Left lobe of liver (tissue), 2 donors: ENCODE data around the gene CARMIL1. TPM values are rescaled to one million over a fixed set of nuclear protein-coding genes. Genes with fewer than 3 reads are reported as not detected.

Experiments used
- ATAC-seq: fragments of 200-7000 bp; cut with Tn5 transposase; one replicate; pipeline ENCODE4 v1.9.1; 2020; ENCODE audit warnings: mild to moderate bottlenecking, moderate library complexity
- DNase-seq: peaks from one replicate; pipeline ENCODE4 v3.0.0-alpha.2; 2020; ENCODE audit warnings: low spot score
- total RNA-seq: library from RNA; stranded (reverse); gene quantifications from one replicate; pipeline ENCODE4 v1.2.1, GENCODE V29; 2021
- donor health status: DM: no; HTN: no; CAD: no; lungs with moderate emphysema.
- donor health status: DM: no; HTN: yes; CAD: no.

CARMIL1 gene
- total RNA-seq, 1 donor from 2014 or later = 4.0 TPM

DNA sequence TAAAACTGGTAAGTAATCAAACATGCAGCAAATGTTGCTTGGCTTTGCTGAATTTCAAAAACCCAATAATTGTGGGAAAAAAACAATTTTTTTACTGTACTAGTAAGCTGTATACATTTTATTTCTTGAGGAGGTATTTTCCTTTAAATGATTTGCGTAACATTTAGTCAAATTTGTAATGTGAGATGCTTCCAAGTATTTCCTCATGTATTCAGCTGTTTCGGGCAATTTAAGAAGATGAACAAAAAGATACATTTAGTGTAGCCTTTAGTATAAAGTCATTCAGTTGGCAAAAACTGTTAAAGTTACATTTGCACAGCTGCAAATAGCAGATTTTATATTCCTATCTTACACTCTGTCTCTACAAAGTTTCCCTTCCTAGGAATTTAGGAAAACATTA is 186.8 kb downstream of the CARMIL1 start:
- ATAC-seq (no peak), DNase-seq (no peak)

DNA sequence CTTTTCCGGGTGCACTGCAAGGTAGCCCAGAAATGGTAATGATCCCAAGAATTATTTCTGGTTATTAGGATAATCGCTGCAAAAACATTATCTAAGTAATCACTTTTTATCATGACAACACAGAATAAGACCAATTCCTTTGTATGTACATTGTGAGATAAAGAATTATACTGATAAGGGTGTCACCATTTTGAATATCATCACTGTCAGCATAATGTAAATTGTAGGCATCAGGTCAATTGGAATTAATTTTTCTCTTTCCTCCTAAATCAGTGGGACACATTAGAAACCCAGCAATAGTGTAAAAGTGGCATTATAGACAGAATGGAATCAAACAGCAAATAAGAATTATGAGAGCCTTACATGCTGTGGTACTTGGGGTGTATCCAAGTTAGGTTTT is 189.7 kb downstream of the CARMIL1 start:
- ATAC-seq = no peak
- DNase-seq = no peak

DNA sequence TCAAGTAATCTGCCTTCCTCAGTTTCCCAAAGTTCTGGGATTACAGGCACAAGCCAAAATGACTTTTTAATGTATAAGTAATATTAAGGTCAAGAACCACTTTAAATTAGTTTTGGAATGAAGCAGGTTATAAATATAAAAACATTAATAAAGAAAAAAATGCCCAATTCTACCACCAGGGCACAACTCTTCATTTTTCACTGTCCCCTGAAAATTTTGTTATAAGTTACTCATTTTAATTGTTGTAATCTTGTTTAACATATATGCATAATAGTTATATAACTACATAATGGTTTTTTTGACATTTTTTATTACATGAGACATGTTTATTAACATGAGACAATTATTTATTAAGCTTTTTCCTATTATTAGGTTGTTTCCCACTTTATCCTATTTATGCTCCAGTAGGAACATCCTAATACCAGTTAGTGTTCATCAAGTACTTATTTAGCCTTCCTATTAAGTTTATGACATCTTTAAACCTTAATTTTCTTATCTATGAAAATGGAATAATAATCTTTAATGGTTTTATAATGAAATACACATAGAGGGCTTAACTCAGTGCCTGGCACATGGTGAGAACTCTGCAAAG is 190.7 kb downstream of the CARMIL1 start:
- ATAC-seq = no peak

DNA sequence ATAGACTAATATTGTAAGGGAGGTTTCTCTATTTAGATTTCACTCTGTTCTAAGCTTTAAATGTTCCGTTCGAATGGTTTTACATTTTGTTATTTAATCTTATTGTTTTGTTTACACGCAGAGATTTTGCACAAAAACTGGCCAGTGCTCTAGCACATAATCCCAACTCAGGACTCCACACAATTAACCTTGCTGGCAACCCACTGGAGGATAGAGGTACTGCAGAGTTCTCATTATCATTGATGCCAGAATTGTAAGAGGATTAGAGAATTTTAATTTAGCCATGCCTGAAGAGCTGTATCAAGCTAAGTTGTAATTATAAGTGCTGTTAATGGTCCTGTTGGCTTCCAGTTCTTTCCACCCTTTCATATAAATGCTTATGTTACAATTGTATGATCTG is 193.1 kb downstream of the CARMIL1 start:
- DNase-seq (no peak), ATAC-seq (no peak)

More for the DNA sequence above, 190.7 kb downstream of the CARMIL1 start:
- no peak for DNase-seq

DNA sequence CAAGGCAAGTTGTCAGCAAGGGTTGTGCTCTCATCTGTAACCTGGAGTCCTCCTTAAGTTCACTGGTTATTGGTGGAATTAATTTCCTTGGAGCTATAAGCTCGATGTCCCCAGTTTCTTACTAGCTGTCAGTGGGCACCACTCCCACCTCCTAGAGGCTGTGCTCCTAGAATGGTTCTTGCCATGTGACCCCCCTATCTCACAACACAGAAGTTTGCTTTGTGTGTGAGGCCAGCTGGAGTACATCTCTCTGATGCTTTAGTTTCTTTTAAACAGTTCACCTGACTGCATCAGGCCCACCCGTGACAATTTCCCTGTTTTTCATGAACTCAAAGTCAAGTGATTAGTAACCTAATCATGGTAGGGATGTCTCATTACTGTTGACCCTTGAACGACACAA is 193.7 kb downstream of the CARMIL1 start:
- no peak for ATAC-seq
- no peak for DNase-seq

DNA sequence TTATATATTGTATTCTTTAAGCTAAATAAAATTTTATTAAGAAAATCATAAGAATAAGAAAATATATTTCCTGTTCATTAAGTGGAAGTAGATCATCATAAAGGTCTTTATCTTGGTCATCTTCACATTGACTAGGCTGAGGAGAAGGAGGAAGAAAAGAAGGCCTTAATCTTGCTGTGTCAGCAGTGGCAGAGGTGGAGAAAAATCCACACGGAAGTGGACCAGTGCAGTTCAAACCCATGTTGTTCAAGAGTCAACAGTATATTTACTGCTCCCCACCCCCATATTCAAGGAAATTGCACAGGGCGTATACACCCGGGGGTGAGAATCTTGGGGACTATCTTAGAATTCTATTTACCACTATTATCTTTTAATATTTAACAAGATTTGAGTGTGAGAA is 194.3 kb downstream of the CARMIL1 start:
- no peak for ATAC-seq
- DNase-seq = no peak

DNA sequence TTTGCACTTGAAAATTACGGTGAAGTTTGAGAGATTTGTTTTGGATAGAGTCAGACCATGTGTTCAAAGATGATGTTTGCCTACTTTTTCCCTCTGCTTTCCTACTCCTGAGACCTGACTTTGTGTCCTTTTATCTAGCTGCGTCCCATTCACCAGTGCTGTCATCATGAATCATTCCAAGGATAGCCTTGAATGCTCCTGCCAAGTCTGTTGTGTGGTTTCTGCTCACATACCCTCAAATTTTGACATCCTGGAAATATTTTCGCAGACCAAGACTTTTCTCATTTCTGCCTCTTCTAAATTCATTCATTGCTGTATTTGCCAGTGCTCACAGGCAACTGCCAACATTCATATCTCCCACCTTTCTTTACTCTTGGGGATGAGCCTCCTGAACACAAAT is 197.0 kb downstream of the CARMIL1 start:
- no peak for ATAC-seq

DNA sequence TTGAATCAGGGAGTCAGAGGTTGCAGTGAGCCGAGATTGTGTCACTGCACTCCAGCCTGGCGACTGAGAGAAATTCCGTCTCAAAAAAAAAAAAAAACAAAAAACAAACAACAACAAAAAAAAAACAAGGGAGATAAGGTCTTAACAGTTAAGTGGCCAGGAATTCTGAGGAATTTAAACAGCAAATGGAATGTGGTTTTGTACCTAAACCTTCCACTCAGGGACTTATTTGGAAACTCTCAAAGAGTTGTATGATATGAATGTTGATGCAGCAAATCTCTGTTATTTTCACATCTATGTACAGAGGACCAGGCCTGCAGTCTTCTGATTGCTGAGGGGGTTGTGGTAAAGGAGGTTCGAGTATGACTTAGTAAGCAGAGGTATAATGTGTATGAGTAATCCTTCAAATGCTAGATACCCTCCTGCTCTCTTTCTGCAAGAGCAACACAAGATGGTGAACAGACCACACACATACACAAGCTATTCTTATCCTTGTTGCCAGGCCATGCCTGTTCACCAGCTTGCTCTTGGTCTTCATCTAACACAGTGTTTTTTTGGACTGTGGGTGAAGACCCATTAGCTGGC is 197.9 kb downstream of the CARMIL1 start:
- DNase-seq (no peak), ATAC-seq (no peak)

More for the DNA sequence above, 197.0 kb downstream of the CARMIL1 start:
- no peak for DNase-seq

DNA sequence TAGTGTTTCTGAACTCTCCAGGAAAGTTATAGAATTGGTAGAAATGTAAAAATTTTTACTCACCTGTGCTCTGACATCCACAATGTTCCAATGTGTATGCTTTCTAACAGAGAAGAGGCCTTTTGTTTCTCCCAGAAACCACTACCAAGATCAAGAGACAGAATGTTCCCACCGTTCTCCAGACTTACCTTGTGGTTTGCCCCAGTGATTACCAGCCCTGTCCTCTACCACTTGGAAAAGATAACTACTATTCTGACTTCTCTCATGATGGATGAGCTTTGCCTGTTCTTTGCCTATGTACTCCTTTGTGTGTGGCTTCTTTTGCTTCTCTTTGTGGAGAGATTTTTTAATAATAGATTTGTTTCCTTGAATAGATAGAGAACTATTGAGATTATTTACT is 199.8 kb downstream of the CARMIL1 start:
- DNase-seq (no peak), ATAC-seq (no peak)

DNA sequence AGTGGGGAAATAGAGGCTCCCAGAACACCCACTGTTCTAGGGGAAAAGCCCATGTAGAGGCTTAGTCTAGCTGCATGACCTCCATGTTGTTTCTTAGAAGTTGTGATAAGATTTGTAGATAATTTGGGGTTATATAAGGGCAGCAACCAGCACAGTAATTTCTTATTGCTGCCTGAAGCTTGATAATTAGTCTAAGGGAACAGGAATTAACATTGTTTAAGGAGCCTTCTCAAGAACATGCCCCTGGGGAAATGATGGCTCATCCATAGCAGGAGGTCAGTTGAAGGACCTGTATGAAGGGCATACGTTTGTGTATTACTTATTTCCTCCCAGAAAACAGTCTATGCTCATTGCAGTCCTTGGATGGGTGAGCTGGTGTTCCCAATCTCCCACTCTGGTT is 202.1 kb downstream of the CARMIL1 start:
- ATAC-seq (no peak), DNase-seq (no peak)

DNA sequence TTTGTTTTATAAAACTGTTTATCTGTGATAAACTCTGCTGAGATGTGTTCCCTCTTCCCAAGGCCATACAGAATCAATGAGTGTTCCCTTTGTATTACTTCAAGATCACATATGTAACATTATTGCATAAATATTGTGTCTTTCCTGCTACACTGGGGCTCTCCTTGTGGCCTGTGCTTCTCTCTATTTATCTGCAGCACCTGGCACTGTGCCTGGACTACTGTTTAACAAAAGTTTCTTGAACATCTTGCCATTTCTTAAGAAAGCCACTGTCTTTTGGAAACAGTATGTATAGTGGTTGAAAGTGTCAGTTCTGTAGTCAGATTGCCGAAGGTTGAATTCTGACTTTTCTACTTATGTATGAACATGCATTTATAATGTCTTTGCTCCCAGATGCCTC is 203.8 kb downstream of the CARMIL1 start:
- DNase-seq (no peak), ATAC-seq (no peak)

DNA sequence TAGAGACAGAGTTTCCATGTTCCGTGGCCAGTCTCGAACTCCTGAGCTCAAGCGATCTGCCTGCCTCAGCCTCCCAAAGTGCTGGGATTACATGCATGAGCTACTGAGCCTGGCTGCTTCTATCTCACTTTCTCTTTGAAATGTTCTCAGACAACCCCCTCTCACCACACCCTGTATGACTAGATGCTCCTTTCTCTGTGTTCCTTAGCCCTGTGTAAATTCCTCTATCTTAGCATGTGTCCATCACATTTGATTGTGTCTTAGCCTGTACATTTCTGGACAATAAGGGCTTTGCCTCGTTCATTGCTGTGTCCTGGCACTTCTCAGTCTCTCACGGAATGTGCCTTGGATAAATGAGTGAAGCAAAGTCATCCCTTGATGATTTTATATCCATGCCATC is 204.8 kb downstream of the CARMIL1 start:
- ATAC-seq = no peak
- DNase-seq = no peak

DNA sequence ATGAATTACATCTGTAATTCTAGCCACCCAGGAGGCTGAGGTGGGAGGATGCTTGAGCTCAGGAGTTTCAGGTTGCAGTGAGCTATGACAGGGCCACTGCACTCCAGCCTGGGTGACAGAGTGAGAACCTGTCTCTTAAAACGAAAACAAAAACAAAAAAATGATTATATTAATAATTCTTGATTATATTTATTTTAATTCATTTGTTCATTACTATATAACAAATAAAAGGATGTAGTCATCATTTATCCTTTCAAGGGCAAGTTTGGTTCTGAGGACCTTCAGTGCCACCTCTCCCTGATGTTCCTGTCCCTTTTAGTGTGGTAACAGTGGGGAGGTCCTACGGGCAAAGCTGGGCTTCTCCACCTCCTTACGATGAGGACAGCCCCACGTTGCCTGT is 205.7 kb downstream of the CARMIL1 start:
- no peak for DNase-seq
- ATAC-seq = no peak

DNA sequence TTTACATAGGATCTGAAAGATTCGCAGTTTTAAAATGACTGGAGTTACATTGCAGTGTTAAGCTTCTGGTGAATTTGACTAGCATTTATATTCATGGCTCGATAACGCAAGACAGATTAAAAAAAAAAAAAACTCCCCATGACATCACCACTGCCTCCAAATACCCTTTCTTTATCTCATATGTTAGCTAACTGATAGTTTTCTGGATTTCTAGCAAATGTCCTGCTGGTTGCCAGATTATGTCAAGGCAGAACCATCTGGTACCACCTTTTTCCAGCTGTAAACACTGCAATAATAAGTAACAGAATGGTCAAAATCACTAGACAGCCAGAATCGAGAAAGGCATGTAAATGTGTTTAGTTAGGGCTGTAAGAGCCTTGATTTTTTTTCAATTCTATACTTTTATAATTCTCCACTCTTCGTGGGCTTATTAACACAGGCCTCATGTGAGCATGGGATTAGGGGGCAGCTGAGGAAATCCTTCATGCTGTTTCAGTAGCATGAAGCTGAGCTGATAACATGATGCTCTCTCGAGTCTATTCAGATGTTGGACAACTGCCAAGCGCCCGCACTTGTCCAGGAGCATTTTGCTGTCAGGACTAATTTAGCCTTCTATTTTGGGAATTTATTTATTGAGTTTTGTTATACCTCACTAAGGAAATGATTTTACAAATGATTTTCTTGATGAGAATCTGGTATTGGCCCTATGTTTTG is 206.8 kb downstream of the CARMIL1 start:
- no peak for ATAC-seq

DNA sequence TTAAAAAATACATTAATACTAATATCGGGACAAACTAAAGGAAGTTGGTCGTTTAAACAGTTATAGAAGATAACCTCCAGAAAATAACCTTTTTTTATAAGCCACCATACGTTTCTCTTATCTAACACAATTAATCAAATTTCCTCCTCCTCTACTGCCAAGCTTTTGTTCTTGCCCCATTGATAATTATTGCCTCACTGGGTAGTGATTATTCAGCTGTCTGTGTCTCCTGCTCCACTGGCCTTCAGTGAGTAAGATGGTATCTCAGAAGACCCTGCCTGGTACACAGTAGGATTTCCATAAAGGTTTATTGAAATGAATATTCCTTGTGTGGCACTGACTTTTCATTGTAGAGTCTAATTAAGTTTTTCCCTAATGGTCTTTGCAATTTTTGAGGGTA is 207.4 kb downstream of the CARMIL1 start:
- DNase-seq = no peak
- ATAC-seq = no peak

More for the DNA sequence above, 206.8 kb downstream of the CARMIL1 start:
- DNase-seq = no peak

DNA sequence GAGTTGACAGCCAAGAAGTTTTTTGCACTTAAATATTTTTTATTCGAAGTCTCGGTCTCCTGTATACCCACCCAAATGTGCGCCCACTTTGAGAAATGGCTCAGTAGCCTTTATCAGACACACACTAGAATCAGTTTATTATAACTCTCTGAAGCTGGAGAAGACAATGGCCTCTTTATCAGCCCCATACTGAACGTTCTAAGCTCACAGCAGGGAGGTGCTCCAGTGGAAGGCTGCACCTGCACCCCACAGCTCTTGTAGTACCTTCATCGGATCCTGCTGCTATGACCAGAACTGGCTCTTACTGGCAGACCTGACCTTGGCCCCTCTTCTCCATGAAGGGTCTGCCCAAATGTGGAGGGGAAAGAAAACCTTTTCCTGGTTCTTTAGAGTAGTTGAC is 207.8 kb downstream of the CARMIL1 start:
- DNase-seq = no peak
- no peak for ATAC-seq

DNA sequence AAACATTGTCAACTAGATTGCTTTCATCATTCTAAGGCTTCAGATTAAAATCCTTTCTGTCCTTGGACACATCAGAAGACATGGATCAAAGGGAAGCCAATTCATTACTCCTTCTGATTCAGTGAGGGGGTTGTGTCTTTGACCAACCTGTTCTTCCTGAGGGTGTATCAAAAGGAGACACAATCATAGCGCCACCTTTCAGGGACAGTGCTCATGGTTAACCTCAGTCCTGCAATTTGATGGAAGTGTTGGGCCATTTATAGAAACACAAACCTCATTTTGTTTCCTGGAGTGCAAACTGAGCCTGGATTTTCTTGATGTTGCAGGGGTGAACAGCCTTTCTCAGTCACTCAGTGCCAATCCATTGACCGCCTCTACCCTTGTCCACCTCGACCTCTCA is 209.0 kb downstream of the CARMIL1 start:
- DNase-seq (no peak), ATAC-seq (no peak)

DNA sequence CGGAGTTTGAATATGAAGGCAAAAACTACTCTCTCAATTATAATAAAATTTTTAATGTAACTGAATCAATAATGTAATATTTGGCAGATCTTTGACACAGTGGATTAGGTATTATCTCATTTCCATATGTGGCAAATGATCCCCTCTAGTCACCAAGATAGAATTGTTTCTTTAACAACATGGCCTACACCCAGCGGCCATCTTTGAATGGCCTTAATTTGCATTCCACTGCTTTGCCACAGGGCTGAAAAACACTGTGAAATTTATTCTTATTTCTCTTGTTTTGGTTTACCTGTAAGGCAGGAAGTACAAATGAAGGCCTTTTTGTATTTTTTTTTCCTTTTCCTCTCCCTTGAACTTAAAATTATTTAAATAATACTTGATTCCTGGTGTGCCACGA is 210.2 kb downstream of the CARMIL1 start:
- no peak for DNase-seq
- no peak for ATAC-seq

DNA sequence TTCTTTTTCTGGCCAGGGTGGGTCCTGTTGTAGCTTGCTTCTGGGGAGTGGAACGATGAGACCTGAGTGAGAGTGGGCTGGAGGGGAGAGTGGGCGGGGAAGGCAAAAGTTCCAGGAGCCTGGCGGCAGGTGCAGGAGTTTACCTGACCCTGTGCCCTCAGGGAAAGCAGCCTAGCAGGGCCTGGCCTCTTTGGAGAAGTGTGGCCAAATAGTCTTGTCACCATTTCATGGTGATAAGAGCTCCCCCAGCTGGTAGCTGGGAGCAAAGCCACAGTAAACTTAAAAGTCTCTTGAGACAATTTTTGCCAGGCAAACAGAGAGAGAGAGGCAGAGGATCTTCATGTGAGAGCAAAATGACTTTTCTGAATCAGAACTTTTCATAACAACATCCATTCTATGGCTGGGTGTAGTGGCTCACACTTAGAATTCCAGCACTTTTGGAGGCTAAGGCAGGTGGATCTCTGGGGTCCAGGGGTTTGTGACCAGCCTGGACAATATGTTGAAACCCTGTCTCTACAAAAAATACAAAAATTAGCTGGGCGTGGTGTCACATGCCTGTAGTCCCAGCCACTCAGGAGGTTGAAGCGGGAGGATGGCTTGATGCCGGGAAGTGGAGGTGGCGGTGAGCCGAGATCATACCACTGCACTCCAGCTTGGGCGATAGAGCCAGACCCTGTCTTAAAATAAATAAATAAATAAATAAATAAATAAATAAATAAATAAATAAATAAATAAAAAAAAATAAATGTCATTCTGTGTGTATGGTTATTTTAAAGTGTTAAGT is 211.0 kb downstream of the CARMIL1 start:
- ATAC-seq (peak; percentile 100), DNase-seq (peak; percentile 78)

DNA sequence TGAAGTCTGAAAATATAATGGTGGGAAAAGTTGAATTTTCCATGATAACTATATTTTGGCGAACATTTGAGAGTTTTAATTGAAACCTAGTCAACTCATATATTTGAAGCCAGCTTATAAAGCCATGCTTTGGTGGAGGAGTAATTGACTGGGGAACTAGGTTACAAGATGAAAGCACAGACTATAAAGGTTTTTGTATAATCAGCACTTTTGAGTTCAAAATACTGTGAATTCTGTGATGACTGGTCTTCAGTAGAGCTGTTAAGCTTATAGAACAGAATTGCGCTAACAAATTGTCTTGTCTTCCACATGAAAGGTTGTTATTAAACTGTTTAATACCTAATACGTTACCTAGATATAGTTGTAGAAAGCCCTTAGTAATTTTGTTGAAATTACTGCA is 213.8 kb downstream of the CARMIL1 start:
- DNase-seq (no peak), ATAC-seq (no peak)

DNA sequence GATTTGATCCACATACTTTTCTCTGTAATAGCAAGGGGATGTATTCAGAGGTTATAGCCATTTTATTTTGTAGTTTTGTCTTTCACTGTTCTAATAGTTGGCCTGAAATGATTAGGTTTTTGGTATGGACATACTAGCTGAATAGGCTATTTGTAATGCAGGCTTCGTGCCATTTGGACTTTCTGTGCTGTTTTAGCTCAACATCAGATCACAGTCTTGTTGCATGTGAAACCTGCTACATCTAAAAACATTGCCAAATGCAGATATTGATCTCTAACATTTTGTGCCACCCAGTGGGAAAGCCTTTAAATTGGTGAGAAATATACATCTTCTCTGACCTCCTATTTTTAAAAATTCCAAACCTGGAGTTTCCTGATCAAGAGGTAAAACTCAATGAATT is 215.3 kb downstream of the CARMIL1 start:
- no peak for DNase-seq
- peak; percentile 49 for ATAC-seq
